ENCODE data around the gene KCTD11. TPM values are rescaled to one million over a fixed set of nuclear protein-coding genes. Genes with fewer than 3 reads are reported as not detected.

Gene KCTD11
- total RNA-seq, 2 donors from 2014 or later, result 6.7 to 13.0 TPM

DNA sequence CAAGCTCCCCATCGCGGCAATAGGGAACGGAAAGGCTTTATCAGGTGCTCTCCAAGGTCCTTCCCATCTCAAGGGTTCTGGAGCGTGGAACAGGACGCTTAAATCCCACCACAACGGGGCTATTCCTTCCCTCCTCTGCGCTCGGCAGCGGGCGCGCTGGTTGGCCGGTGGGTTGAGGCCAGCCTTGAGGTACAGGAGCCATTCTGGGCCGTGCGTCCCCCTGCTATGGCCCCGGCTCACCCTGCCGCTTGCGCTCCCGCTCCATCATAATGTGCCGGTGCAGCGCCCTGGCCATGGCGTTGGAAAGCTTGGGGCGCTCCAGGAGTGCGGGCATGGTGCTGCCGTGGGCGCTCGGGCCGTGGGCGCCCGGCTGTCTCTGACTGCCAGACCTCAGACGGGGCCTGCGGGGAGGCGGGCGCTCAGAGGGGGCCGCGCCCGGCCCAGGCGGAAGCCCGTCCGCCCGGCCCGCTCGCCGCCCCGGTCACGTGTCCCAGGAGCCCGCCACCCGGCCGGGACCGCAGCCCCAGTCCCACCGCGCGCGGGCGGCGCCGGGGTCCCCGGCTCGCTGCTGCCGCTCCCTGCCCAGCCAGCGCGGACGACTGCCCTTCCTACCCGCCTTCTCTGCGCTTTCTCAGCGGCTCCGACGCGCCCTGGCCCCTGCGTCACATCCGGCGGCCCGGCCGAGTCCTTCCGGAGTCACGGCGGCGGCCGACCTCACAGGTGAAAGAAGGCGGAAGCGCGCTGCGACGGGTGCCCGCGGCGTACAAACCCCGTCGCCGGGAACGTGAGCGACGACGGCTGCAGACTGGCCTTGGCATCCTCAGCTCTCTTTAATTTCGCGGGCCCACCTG, 37.0 kb upstream of the KCTD11 start, which contains the start of gene GPS2:
GPS2 (minus strand) TSS at position 642 of the 851 bp plus-strand sequence; CDS start at position 334, 308 bp downstream.
- peak within 1 kb of the TSS; percentile 94 for H3K4me3 Mint-ChIP-seq
- peaks cover 48 to 55% of the 10 kb centered on the region in 2 donors for H3K4me1 Mint-ChIP-seq (ENCODE audit: low read depth in 2 of 2)
- peak within 1 kb of the TSS; percentile 85 to 97 for H3K27ac Mint-ChIP-seq
- ATAC-seq (peak; percentile 90 to 94), DNase-seq (ENCODE audit: low spot score) (peak; percentile 95)
- H3K9me3 Mint-ChIP-seq, result no peaks in the 10 kb centered on the region
- peaks cover 25% of the 10 kb centered on the region for H3K36me3 Mint-ChIP-seq
- no peaks in the 10 kb centered on the region for H3K27me3 Mint-ChIP-seq

- Mint-ChIP-seq H3K9me3 (no peaks in the 10 kb centered on the region), H3K36me3 (peaks cover 17% of the 10 kb centered on the region), H3K4me1 (ENCODE audit: low read depth in 2 of 2) (peaks cover 41 to 47% of the 10 kb centered on the region in 2 donors), H3K27ac (peak overlapping the region; percentile 85 to 97), H3K27me3 (no peaks in the 10 kb centered on the region), H3K4me3 (peak overlapping the region; percentile 94)
- DNase-seq (ENCODE audit: low spot score) (no peak), ATAC-seq (no peak)
Measured at GRCh38 chr17:7315570-7316235, 36.3 kb upstream of the KCTD11 start.

DNA sequence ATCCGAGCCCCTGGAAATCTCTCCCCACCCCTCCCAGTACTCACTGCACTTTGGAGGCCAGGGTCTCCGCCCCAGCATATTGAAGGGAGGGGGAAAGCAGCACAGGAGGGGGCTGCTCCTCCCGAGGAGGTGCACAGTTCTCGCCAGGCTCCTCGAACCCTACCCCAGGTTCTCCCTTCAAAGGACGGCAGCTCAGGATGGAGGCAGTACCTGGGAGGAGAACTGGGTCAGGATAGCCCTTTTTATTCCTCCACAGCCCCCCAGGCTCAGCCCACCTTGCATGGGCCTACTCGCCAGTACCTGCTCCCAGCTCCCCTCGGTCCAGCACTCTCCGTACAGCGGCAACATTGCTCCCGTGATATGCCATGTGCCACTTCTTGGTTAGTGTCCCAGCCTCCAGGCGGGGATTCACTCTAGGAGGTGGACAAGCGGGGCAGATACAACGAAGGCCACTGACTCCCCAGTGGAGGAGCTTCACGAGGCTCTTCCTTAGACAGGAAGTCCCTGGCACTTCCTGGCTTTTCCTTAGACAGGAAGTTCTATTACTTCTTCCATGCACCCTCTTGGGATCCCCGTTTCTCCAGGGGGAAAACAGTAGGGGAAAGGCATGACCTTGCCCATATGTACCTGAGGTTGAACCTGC, 34.7 kb upstream of the KCTD11 start:
- no peak for DNase-seq (ENCODE audit: low spot score)
- no peak overlapping the region for H3K4me3 Mint-ChIP-seq
- no peaks in the 10 kb centered on the region for H3K27me3 Mint-ChIP-seq
- H3K27ac Mint-ChIP-seq, result peak overlapping the region in 1 of 2 donors; percentile 35
- ATAC-seq, result no peak
- H3K4me1 Mint-ChIP-seq (ENCODE audit: low read depth in 2 of 2), result peaks cover 32 to 34% of the 10 kb centered on the region in 2 donors
- no peaks in the 10 kb centered on the region for H3K9me3 Mint-ChIP-seq
- H3K36me3 Mint-ChIP-seq, result peaks cover 7% of the 10 kb centered on the region

GRCh38 chr17:7318121-7318860, 33.7 kb upstream of the KCTD11 start:
- Mint-ChIP-seq H3K4me1 (ENCODE audit: low read depth in 2 of 2) (peaks cover 23 to 24% of the 10 kb centered on the region in 2 donors), H3K27me3 (no peaks in the 10 kb centered on the region), H3K27ac (peak overlapping the region in 1 of 2 donors; percentile 67), H3K9me3 (no peaks in the 10 kb centered on the region), H3K36me3 (peaks cover 7% of the 10 kb centered on the region), H3K4me3 (no peak overlapping the region)
- no peak for ATAC-seq
- no peak for DNase-seq (ENCODE audit: low spot score)

- Mint-ChIP-seq H3K4me1 (ENCODE audit: low read depth in 2 of 2) (peaks cover 2 to 8% of the 10 kb centered on the region in 2 donors), H3K27me3 (no peaks in the 10 kb centered on the region), H3K9me3 (no peaks in the 10 kb centered on the region), H3K4me3 (no peak overlapping the region), H3K36me3 (no peaks in the 10 kb centered on the region), H3K27ac (no peak overlapping the region)
- ATAC-seq, result no peak
- no peak for DNase-seq (ENCODE audit: low spot score)
Measured at GRCh38 chr17:7321466-7321865, 30.5 kb upstream of the KCTD11 start.

GRCh38 chr17:7322520-7323194, 29.3 kb upstream of the KCTD11 start:
- Mint-ChIP-seq H3K9me3 (no peaks in the 10 kb centered on the region), H3K4me1 (ENCODE audit: low read depth in 2 of 2) (peaks cover 1 to 12% of the 10 kb centered on the region in 2 donors), H3K27ac (no peak overlapping the region), H3K4me3 (no peak overlapping the region), H3K27me3 (no peaks in the 10 kb centered on the region), H3K36me3 (no peaks in the 10 kb centered on the region)
- no peak for DNase-seq (ENCODE audit: low spot score)
- no peak for ATAC-seq

DNA sequence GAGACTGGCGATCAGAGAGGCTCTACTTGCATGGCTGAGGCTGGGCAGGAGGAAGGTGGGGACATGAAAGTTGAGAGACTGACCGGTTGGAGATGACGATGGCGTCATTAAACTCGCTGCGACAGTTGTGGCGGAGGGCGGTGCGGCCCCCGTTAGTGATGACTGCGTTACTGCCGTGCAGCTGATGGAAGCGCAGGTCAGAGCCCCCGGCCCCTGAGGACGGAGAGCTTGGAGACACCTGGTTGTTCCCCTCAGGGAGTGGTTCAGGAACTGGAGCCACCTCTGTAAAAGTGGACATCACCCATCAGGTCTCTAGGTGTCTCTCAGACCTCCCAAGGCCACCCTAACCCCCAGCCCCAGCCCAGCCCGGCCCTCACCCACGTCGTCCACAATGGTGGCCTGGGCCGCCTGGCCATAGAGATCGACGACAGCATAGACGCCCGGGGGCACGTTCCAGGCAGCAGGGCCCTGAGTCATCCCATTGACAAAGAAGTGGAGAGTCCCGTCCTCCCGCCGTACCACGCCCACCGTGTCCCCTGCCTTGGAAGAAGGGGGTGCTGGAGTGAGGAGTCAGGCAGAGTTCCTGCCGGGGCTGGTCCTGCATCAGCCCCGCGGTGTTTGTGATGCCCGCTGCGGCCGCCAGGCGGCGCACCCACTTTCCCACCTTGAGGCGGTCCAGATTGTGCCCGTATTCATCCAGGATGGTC, 28.1 kb upstream of the KCTD11 start:
- no peaks in the 10 kb centered on the region for H3K9me3 Mint-ChIP-seq
- ATAC-seq (peak in 1 of 2 donors; percentile 61), DNase-seq (ENCODE audit: low spot score) (peak; percentile 73)
- H3K36me3 Mint-ChIP-seq, result no peaks in the 10 kb centered on the region
- peaks cover 13 to 20% of the 10 kb centered on the region in 2 donors for H3K4me1 Mint-ChIP-seq (ENCODE audit: low read depth in 2 of 2)
- no peak overlapping the region for H3K27ac Mint-ChIP-seq
- H3K27me3 Mint-ChIP-seq, result no peaks in the 10 kb centered on the region
- H3K4me3 Mint-ChIP-seq, result no peak overlapping the region

GRCh38 chr17:7324438-7324779, 27.6 kb upstream of the KCTD11 start:
- Mint-ChIP-seq H3K27me3 (no peaks in the 10 kb centered on the region), H3K9me3 (no peaks in the 10 kb centered on the region), H3K4me3 (no peak overlapping the region), H3K4me1 (ENCODE audit: low read depth in 2 of 2) (peaks cover 14 to 20% of the 10 kb centered on the region in 2 donors), H3K27ac (no peak overlapping the region), H3K36me3 (no peaks in the 10 kb centered on the region)
- DNase-seq (ENCODE audit: low spot score) (no peak), ATAC-seq (no peak)

- Mint-ChIP-seq H3K27ac (no peak overlapping the region), H3K4me1 (ENCODE audit: low read depth in 2 of 2) (peaks cover 21 to 25% of the 10 kb centered on the region in 2 donors), H3K4me3 (no peak overlapping the region), H3K27me3 (no peaks in the 10 kb centered on the region), H3K36me3 (no peaks in the 10 kb centered on the region), H3K9me3 (no peaks in the 10 kb centered on the region)
- no peak for ATAC-seq
- no peak for DNase-seq (ENCODE audit: low spot score)
Measured at GRCh38 chr17:7325031-7325528, 26.9 kb upstream of the KCTD11 start.

DNA sequence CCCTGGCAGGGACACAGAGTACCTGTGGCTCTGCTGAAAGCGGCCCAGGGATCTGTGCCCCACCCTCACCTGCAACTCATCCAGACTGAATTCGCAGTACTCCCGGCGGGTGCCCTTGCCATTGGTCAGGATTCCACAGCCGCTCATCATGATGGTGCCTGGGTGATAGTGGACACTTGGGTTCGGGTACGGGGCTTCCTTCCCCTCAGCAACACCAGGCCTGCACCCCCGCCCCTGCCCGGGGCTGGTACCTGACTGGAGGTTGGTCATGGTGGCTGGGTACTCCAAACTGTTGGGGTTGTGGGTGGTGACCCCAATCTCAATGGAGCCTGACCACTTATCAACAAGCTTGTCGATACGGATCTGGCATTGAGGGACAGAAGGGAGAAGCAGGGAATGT, 25.8 kb upstream of the KCTD11 start:
- Mint-ChIP-seq H3K27me3 (no peaks in the 10 kb centered on the region), H3K4me3 (no peak overlapping the region), H3K27ac (no peak overlapping the region), H3K9me3 (no peaks in the 10 kb centered on the region), H3K4me1 (ENCODE audit: low read depth in 2 of 2) (peaks cover 23 to 25% of the 10 kb centered on the region in 2 donors), H3K36me3 (no peaks in the 10 kb centered on the region)
- no peak for ATAC-seq
- no peak for DNase-seq (ENCODE audit: low spot score)

DNA sequence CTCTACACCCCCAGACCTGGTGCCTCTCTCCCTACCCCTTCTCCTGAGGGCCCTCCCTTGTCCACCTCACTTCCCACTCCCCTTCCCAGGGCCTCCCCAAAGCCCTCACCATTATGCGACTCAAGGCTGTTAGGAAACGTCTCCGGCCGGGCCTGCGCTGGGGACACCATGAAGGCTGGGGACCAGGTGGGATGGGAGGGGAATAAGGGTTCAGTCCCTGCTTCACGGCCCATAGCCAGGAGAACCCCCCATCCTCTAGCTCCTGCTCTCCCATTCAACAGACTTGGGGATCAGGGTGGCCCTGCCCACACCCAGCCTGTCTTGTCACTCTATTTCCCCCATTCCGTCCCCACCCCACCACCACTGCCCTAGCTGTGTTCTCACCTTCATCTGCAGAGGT, 24.9 kb upstream of the KCTD11 start:
- Mint-ChIP-seq H3K4me3 (no peak overlapping the region), H3K4me1 (ENCODE audit: low read depth in 2 of 2) (peaks cover 22 to 23% of the 10 kb centered on the region in 2 donors), H3K9me3 (no peaks in the 10 kb centered on the region), H3K27ac (no peak overlapping the region), H3K36me3 (no peaks in the 10 kb centered on the region), H3K27me3 (no peaks in the 10 kb centered on the region)
- no peak for ATAC-seq
- no peak for DNase-seq (ENCODE audit: low spot score)

- Mint-ChIP-seq H3K4me3 (peak overlapping the region; percentile 96), H3K27ac (peak overlapping the region; percentile 95 to 98), H3K27me3 (no peaks in the 10 kb centered on the region), H3K4me1 (ENCODE audit: low read depth in 2 of 2) (peaks cover 24 to 26% of the 10 kb centered on the region in 2 donors), H3K36me3 (no peaks in the 10 kb centered on the region), H3K9me3 (no peaks in the 10 kb centered on the region)
- no peak for DNase-seq (ENCODE audit: low spot score)
- ATAC-seq, result no peak
Measured at GRCh38 chr17:7327501-7327900, 24.5 kb upstream of the KCTD11 start.

Measured in natural killer cell treated with Interleukin-12 subunit alpha and Interleukin-12 subunit beta and Interleukin-15 and Interleukin-18, amount 100 ng/mL, for 72 hours (primary cell).